IPS DF 6.9 (cell line): ENCODE data around the gene RNF115.
"Not testable (repeated sequence)": the region's sequence is repeated elsewhere in the genome, so short reads cannot be mapped to it uniquely, and the experiment has no call there.

Source experiments
- DNase-seq: peaks from one replicate; pipeline ENCODE4 v3.0.0-alpha.2; 2013; ENCODE audit warnings: low read depth, low spot score
- H3K27ac ChIP-seq: one replicate; pipeline ENCODE4 v1.5.1; 2013; ENCODE audit warnings: low read length, control low read depth
- H3K27me3 ChIP-seq: 2 replicates; pipeline ENCODE4 v1.6.1; 2013; ENCODE audit warnings: mild to moderate bottlenecking, low read length; ENCODE audit not compliant: control insufficient read depth, insufficient read depth
- H3K36me3 ChIP-seq: 2 replicates; pipeline ENCODE4 v1.6.1; 2013; ENCODE audit warnings: low read length; ENCODE audit not compliant: control insufficient read depth, insufficient read depth
- H3K4me1 ChIP-seq: 2 replicates; pipeline ENCODE4 v1.6.1; 2013; ENCODE audit warnings: low read length; ENCODE audit not compliant: control insufficient read depth, insufficient read depth
- H3K4me3 ChIP-seq: 2 replicates; pipeline ENCODE4 v1.5.1; 2013; ENCODE audit warnings: mild to moderate bottlenecking, low read length
- H3K9me3 ChIP-seq: 2 replicates; pipeline ENCODE4 v1.6.1; 2013; ENCODE audit warnings: low read length, inconsistent platforms; ENCODE audit not compliant: control insufficient read depth, insufficient read depth
- WGBS: extraction: QIAGEN DNeasy Blood & Tissue Kit; methylation state at CpG from one replicate; pipeline ENCODE4 v1.1.7; 2013; ENCODE audit warnings: mixed read lengths, missing lambda C conversion rate; ENCODE audit not compliant: insufficient read length, insufficient coverage; 5-methylcytosine and 5-hydroxymethylcytosine counted together

RNF115 gene

GRCh38 chr1:145799806-145800205, 24.1 kb downstream of the RNF115 start:
- H3K9me3 ChIP-seq, result no peaks in the 10 kb centered on the region
- no CpG with 5 or more reads among the region's 2 CpGs for WGBS
- DNase-seq, result no peak
- H3K27me3 ChIP-seq, result no peaks in the 10 kb centered on the region
- H3K27ac ChIP-seq, result no peak overlapping the region
- H3K36me3 ChIP-seq, result no peaks in the 10 kb centered on the region
- H3K4me3 ChIP-seq, result no peak overlapping the region
- no peaks in the 10 kb centered on the region; the same call in 1 of the 2 replicates for H3K4me1 ChIP-seq

GRCh38 chr1:145796753-145797152, 27.1 kb downstream of the RNF115 start:
- DNase-seq, result no peak
- Histone ChIP-seq H3K36me3 (no peaks in the 10 kb centered on the region), H3K9me3 (no peaks in the 10 kb centered on the region), H3K4me1 (no peaks in the 10 kb centered on the region; the same call in 1 of the 2 replicates), H3K4me3 (no peak overlapping the region), H3K27ac (no peak overlapping the region), H3K27me3 (no peaks in the 10 kb centered on the region)
- WGBS, result no CpG with 5 or more reads among the region's 1 CpG

GRCh38 chr1:145795257-145795881, 28.5 kb downstream of the RNF115 start:
- H3K36me3 ChIP-seq, result no peaks in the 10 kb centered on the region
- no peaks in the 10 kb centered on the region for H3K9me3 ChIP-seq
- H3K4me1 ChIP-seq, result no peaks in the 10 kb centered on the region; the same call in 1 of the 2 replicates
- no peak overlapping the region for H3K4me3 ChIP-seq
- WGBS, result no CpG with 5 or more reads among the region's 10 CpGs
- no peak overlapping the region for H3K27ac ChIP-seq
- no peaks in the 10 kb centered on the region for H3K27me3 ChIP-seq
- no peak for DNase-seq

- no CpG with 5 or more reads among the region's 1 CpG for WGBS
- no peaks in the 10 kb centered on the region for H3K9me3 ChIP-seq
- no peaks in the 10 kb centered on the region for H3K4me1 ChIP-seq
- no peak overlapping the region for H3K4me3 ChIP-seq
- no peak overlapping the region for H3K27ac ChIP-seq
- H3K36me3 ChIP-seq, result no peaks in the 10 kb centered on the region
- H3K27me3 ChIP-seq, result no peaks in the 10 kb centered on the region
- no peak for DNase-seq
These were observed 31.4 kb downstream of the RNF115 start for GRCh38 chr1:145792484-145792883.

GRCh38 chr1:145791860-145792259, 32.0 kb downstream of the RNF115 start:
- no CpG with 5 or more reads among the region's 2 CpGs for WGBS
- not testable (repeated sequence) for H3K9me3 ChIP-seq, H3K36me3 ChIP-seq, H3K4me3 ChIP-seq, DNase-seq, H3K4me1 ChIP-seq, H3K27ac ChIP-seq, H3K27me3 ChIP-seq

GRCh38 chr1:145788580-145788979, 35.3 kb downstream of the RNF115 start:
- H3K9me3 ChIP-seq, result no peaks in the 10 kb centered on the region
- H3K27me3 ChIP-seq, result no peaks in the 10 kb centered on the region
- H3K36me3 ChIP-seq, result no peaks in the 10 kb centered on the region
- WGBS, result no CpG with 5 or more reads among the region's 3 CpGs
- DNase-seq, result no peak
- no peak overlapping the region for H3K27ac ChIP-seq
- H3K4me3 ChIP-seq, result no peak overlapping the region
- no peaks in the 10 kb centered on the region for H3K4me1 ChIP-seq

- no peak overlapping the region for H3K27ac ChIP-seq
- no peaks in the 10 kb centered on the region for H3K9me3 ChIP-seq
- H3K4me3 ChIP-seq, result no peak overlapping the region
- WGBS, result no CpG with 5 or more reads among the region's 1 CpG
- no peak for DNase-seq
- no peaks in the 10 kb centered on the region for H3K27me3 ChIP-seq
- H3K36me3 ChIP-seq, result no peaks in the 10 kb centered on the region
- H3K4me1 ChIP-seq, result no peaks in the 10 kb centered on the region
These were observed 37.6 kb downstream of the RNF115 start for GRCh38 chr1:145786271-145786670.

GRCh38 chr1:145785547-145785946, 38.3 kb downstream of the RNF115 start:
- Histone ChIP-seq H3K4me3 (no peak overlapping the region), H3K9me3 (no peaks in the 10 kb centered on the region), H3K27me3 (no peaks in the 10 kb centered on the region), H3K4me1 (no peaks in the 10 kb centered on the region), H3K27ac (no peak overlapping the region), H3K36me3 (no peaks in the 10 kb centered on the region)
- WGBS, result no CpG with 5 or more reads among the region's 1 CpG
- no peak for DNase-seq

GRCh38 chr1:145784409-145784808, 39.5 kb downstream of the RNF115 start:
- no peaks in the 10 kb centered on the region for H3K36me3 ChIP-seq
- no peaks in the 10 kb centered on the region for H3K4me1 ChIP-seq
- WGBS, result no CpG with 5 or more reads among the region's 3 CpGs
- no peak for DNase-seq
- no peak overlapping the region for H3K27ac ChIP-seq
- H3K9me3 ChIP-seq, result no peaks in the 10 kb centered on the region
- no peaks in the 10 kb centered on the region for H3K27me3 ChIP-seq
- no peak overlapping the region for H3K4me3 ChIP-seq

- no peaks in the 10 kb centered on the region for H3K36me3 ChIP-seq
- H3K4me3 ChIP-seq, result no peak overlapping the region
- no peaks in the 10 kb centered on the region for H3K9me3 ChIP-seq
- H3K27me3 ChIP-seq, result no peaks in the 10 kb centered on the region
- no peaks in the 10 kb centered on the region for H3K4me1 ChIP-seq
- no CpG with 5 or more reads among the region's 10 CpGs for WGBS
- no peak for DNase-seq
- H3K27ac ChIP-seq, result no peak overlapping the region
These were observed 41.4 kb downstream of the RNF115 start for GRCh38 chr1:145782272-145783099.
